Mesenchymal stem cell (in vitro differentiated cells and primary cell): ENCODE results near the gene WAPL.

Experiments
- DNase-seq: peaks from one replicate; pipeline ENCODE4 v3.0.0-alpha.2; 2013
- H2AFZ ChIP-seq: one replicate; pipeline ENCODE4 v1.6.1; 2013; ENCODE audit warnings: low read depth, mild to moderate bottlenecking, control low read depth, inconsistent platforms, low read length, moderate library complexity
- H2AK5ac ChIP-seq: 2 replicates; pipeline ENCODE4 v1.6.1; 2013; ENCODE audit warnings: low read length, moderate library complexity, mild to moderate bottlenecking, inconsistent platforms; ENCODE audit not compliant: severe bottlenecking
- H2BK120ac ChIP-seq: one replicate; pipeline ENCODE4 v1.6.1; 2013; ENCODE audit warnings: low read depth, mild to moderate bottlenecking, inconsistent platforms, low read length, moderate library complexity
- H2BK12ac ChIP-seq, 2 experiments: one replicate each; pipeline ENCODE4 v1.6.1; 2013; ENCODE audit warnings: inconsistent platforms in 2 of 2, low read length in 2 of 2, mild to moderate bottlenecking in 2 of 2, moderate library complexity in 2 of 2, control low read depth in 1 of 2
- H2BK15ac ChIP-seq: one replicate; pipeline ENCODE4 v1.6.1; 2013; ENCODE audit warnings: mild to moderate bottlenecking, low read depth, inconsistent platforms; ENCODE audit not compliant: poor library complexity, severe bottlenecking
- H2BK5ac ChIP-seq: 2 replicates; pipeline ENCODE4 v1.6.1; 2013; ENCODE audit warnings: low read depth, mild to moderate bottlenecking, low read length, control low read depth, inconsistent platforms; ENCODE audit not compliant: poor library complexity, severe bottlenecking
- H3K14ac ChIP-seq, 2 experiments: one replicate each; pipeline ENCODE4 v1.6.1; 2013; ENCODE audit warnings: inconsistent platforms in 2 of 2, low read length in 2 of 2, control low read depth in 1 of 2, mild to moderate bottlenecking in 1 of 2, moderate library complexity in 1 of 2
- H3K18ac ChIP-seq, 2 experiments: one replicate each; pipeline ENCODE4 v1.6.1; 2013; ENCODE audit warnings: inconsistent platforms in 2 of 2, low read length in 2 of 2, control low read depth in 1 of 2, low read depth in 1 of 2, mild to moderate bottlenecking in 1 of 2
- H3K23ac ChIP-seq, 2 experiments: one replicate each; pipeline ENCODE4 v1.6.1; 2013; ENCODE audit warnings: inconsistent platforms in 2 of 2, low read length in 2 of 2, mild to moderate bottlenecking in 2 of 2, moderate library complexity in 2 of 2, control low read depth in 1 of 2
- H3K27ac ChIP-seq: 2 replicates; pipeline ENCODE4 v1.5.1; 2013; ENCODE audit warnings: mild to moderate bottlenecking, moderate library complexity, low read length, control low read depth, inconsistent platforms; ENCODE audit not compliant: poor library complexity, severe bottlenecking
- H3K27me3 ChIP-seq, 2 experiments: 2 replicates each; pipeline versions ENCODE4 v1.6.1 to v1.7.0; 2013; ENCODE audit warnings: low read length in 2 of 2, mild to moderate bottlenecking in 2 of 2, moderate library complexity in 2 of 2, control low read depth in 1 of 2, inconsistent platforms in 1 of 2; ENCODE audit not compliant: control insufficient read depth in 1 of 2, insufficient read depth in 1 of 2
- H3K36me3 ChIP-seq, 2 experiments: 2 replicates each; pipeline versions ENCODE4 v1.6.1 to v1.7.0; 2013; ENCODE audit warnings: low read length in 2 of 2, control low read depth in 1 of 2, inconsistent platforms in 1 of 2, low read depth in 1 of 2, mild to moderate bottlenecking in 1 of 2; ENCODE audit not compliant: insufficient read depth in 2 of 2, control insufficient read depth in 1 of 2
- H3K4ac ChIP-seq, 2 experiments: one replicate each; pipeline ENCODE4 v1.6.1; 2013; ENCODE audit warnings: inconsistent platforms in 2 of 2, low read length in 2 of 2, mild to moderate bottlenecking in 2 of 2, moderate library complexity in 2 of 2, control low read depth in 1 of 2, low read depth in 1 of 2
- H3K4me1 ChIP-seq: 2 replicates; pipeline ENCODE4 v1.6.1; 2013; ENCODE audit warnings: low read depth, low read length, control low read depth; ENCODE audit not compliant: control insufficient read depth, insufficient read depth
- H3K4me2 ChIP-seq: 2 replicates; pipeline ENCODE4 v1.6.1; 2013; ENCODE audit warnings: low read length, mild to moderate bottlenecking, inconsistent platforms; ENCODE audit not compliant: poor library complexity, severe bottlenecking
- H3K4me3 ChIP-seq, 2 experiments: 2 replicates each; pipeline versions ENCODE4 v1.5.1 to v1.7.0; 2013; ENCODE audit warnings: low read length in 2 of 2, mild to moderate bottlenecking in 2 of 2, control low read depth in 1 of 2, low read depth in 1 of 2; ENCODE audit not compliant: insufficient read depth in 1 of 2
- H3K79me1 ChIP-seq: replicated peaks from 2 replicates; pipeline ENCODE4 v1.6.1; 2013; ENCODE audit warnings: mild to moderate bottlenecking, control low read depth, low read length, inconsistent platforms; ENCODE audit not compliant: poor library complexity, severe bottlenecking
- H3K9ac ChIP-seq: 2 replicates; pipeline ENCODE4 v1.7.0; 2013; ENCODE audit warnings: mild to moderate bottlenecking, low read length, moderate library complexity
- H3K9me3 ChIP-seq: 2 replicates; pipeline ENCODE4 v1.7.0; 2013; ENCODE audit warnings: mild to moderate bottlenecking, low read length; ENCODE audit not compliant: control insufficient read depth
- H4K8ac ChIP-seq: one replicate; pipeline ENCODE4 v1.6.1; 2013; ENCODE audit warnings: inconsistent platforms, mild to moderate bottlenecking, low read length, moderate library complexity
- H4K91ac ChIP-seq: one replicate; pipeline ENCODE4 v1.6.1; 2013; ENCODE audit warnings: mild to moderate bottlenecking, low read length, inconsistent platforms
- whole genome bisulfite sequencing: methylation state at CpG from one replicate; pipeline ENCODE4 v1.1.7; 2013; ENCODE audit warnings: mixed read lengths; 5-methylcytosine and 5-hydroxymethylcytosine counted together

The WAPL gene

DNA sequence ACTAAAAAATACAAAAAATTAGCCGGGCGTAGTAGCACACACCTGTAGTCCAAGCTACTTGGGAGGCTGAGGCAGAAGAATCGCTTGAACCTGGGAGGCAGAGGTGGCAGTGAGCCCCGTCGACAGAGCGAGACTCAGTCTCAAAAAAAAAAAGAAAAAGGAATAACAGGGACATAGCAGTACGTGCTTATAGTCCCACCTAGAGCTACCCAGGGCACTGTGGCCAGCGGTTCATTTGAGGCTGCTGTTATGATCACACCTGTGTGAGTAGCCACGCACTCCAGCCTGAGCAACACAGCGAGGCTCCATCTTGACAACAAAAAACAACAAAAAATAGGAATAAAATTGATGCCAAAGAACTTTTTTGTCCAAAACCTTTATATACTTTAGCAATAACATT, 17.1 kb downstream of the WAPL start:
- H2AFZ ChIP-seq = no peak overlapping the region
- H3K4me1 ChIP-seq = peaks cover 9% of the 10 kb centered on the region
- no peaks in the 10 kb centered on the region for H3K9me3 ChIP-seq
- no peak overlapping the region for H2BK120ac ChIP-seq
- no peak overlapping the region for H4K91ac ChIP-seq
- H3K4me2 ChIP-seq = no peak overlapping the region
- H3K23ac ChIP-seq = no peak overlapping the region
- H2BK5ac ChIP-seq = no peak overlapping the region
- H3K9ac ChIP-seq = no peak overlapping the region
- 95% methylated on average over 9 of the region's 10 CpGs for WGBS
- no peaks in the 10 kb centered on the region for H3K27me3 ChIP-seq
- no peak overlapping the region for H3K4me3 ChIP-seq
- no peak overlapping the region for H2BK15ac ChIP-seq
- H4K8ac ChIP-seq = no peak overlapping the region
- no peak for DNase-seq
- no peak overlapping the region for H2AK5ac ChIP-seq
- H3K27ac ChIP-seq = no peak overlapping the region
- H3K4ac ChIP-seq = no peak overlapping the region
- H3K36me3 ChIP-seq = peaks cover 20 to 45% of the 10 kb centered on the region in 2 experiments
- no peak overlapping the region for H2BK12ac ChIP-seq
- peaks cover 12% of the 10 kb centered on the region for H3K79me1 ChIP-seq
- H3K14ac ChIP-seq = no peak overlapping the region
- H3K18ac ChIP-seq = no peak overlapping the region

- H2BK15ac ChIP-seq = no peak overlapping the region
- H2BK12ac ChIP-seq = no peak overlapping the region
- H2AFZ ChIP-seq = no peak overlapping the region
- H3K27me3 ChIP-seq = no peaks in the 10 kb centered on the region
- H3K9ac ChIP-seq = peak overlapping the region; percentile 8
- no peak overlapping the region for H3K23ac ChIP-seq
- no peak overlapping the region for H3K4me2 ChIP-seq
- H3K9me3 ChIP-seq = no peaks in the 10 kb centered on the region
- no peak overlapping the region for H3K27ac ChIP-seq
- H3K18ac ChIP-seq = no peak overlapping the region
- H4K91ac ChIP-seq = no peak overlapping the region
- H3K79me1 ChIP-seq = peaks cover 11% of the 10 kb centered on the region
- H2AK5ac ChIP-seq = no peak overlapping the region
- no peak overlapping the region for H3K4me3 ChIP-seq
- no peak overlapping the region for H4K8ac ChIP-seq
- peaks cover 5% of the 10 kb centered on the region for H3K4me1 ChIP-seq
- peaks cover 20 to 60% of the 10 kb centered on the region in 2 experiments for H3K36me3 ChIP-seq
- H2BK5ac ChIP-seq = no peak overlapping the region
- H3K4ac ChIP-seq = no peak overlapping the region
- DNase-seq = peak; percentile 40
- H3K14ac ChIP-seq = no peak overlapping the region
- no peak overlapping the region for H2BK120ac ChIP-seq
Measured at GRCh38 chr10:86500846-86501245, 20.7 kb downstream of the WAPL start.

GRCh38 chr10:86498598-86498997, 23.0 kb downstream of the WAPL start:
- Histone ChIP-seq H3K27ac (no peak overlapping the region), H3K27me3 (no peaks in the 10 kb centered on the region), H3K18ac (no peak overlapping the region), H2BK120ac (no peak overlapping the region), H2BK12ac (no peak overlapping the region), H3K14ac (no peak overlapping the region), H4K91ac (no peak overlapping the region), H3K79me1 (peaks cover 14% of the 10 kb centered on the region), H3K4ac (no peak overlapping the region), H2BK15ac (no peak overlapping the region), H3K4me3 (no peak overlapping the region), H2AK5ac (no peak overlapping the region), H3K23ac (no peak overlapping the region), H4K8ac (no peak overlapping the region), H3K4me2 (no peak overlapping the region), H3K9ac (no peak overlapping the region), H3K4me1 (peaks cover 5% of the 10 kb centered on the region), H3K36me3 (peaks cover 16 to 73% of the 10 kb centered on the region in 2 experiments), H2BK5ac (no peak overlapping the region), H3K9me3 (no peaks in the 10 kb centered on the region), H2AFZ (no peak overlapping the region)
- no peak for DNase-seq
- no CpG with 5 or more reads among the region's 1 CpG for WGBS

DNA sequence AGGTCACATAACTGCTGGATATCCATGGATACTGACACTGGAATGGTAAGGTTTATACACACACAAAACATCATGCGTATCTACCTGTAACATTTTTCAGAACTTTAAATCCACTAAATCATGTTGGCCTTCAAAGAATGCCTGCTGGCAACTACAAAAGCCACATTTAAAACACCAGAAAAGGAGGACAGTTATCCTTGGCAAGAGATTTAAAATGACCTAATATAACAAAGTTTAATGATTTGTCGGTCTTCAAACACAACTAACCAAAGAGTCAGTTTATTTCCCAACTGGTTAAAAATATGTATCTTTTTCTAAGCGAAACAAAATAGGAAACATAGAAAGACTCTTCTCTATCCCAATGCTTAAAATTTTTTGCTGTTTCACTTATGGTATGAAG, 24.0 kb downstream of the WAPL start:
- Histone ChIP-seq H4K91ac (no peak overlapping the region), H4K8ac (no peak overlapping the region), H3K4ac (no peak overlapping the region), H3K4me1 (peaks cover 5% of the 10 kb centered on the region), H2AK5ac (no peak overlapping the region), H3K4me2 (no peak overlapping the region), H3K23ac (no peak overlapping the region), H3K9me3 (no peaks in the 10 kb centered on the region), H2BK12ac (no peak overlapping the region), H2BK15ac (no peak overlapping the region), H3K27ac (no peak overlapping the region), H3K27me3 (no peaks in the 10 kb centered on the region), H3K9ac (no peak overlapping the region), H3K36me3 (peaks cover 11 to 69% of the 10 kb centered on the region in 2 experiments), H3K4me3 (no peak overlapping the region), H2BK5ac (no peak overlapping the region), H3K79me1 (peaks cover 14% of the 10 kb centered on the region), H2BK120ac (no peak overlapping the region), H2AFZ (no peak overlapping the region), H3K18ac (no peak overlapping the region), H3K14ac (no peak overlapping the region)
- no peak for DNase-seq
- WGBS = 100% methylated on average over 2 of the region's 3 CpGs
